H7 (cell line): ENCODE data around the gene SSR1. TPM values are rescaled to one million over a fixed set of nuclear protein-coding genes. Genes with fewer than 3 reads are reported as not detected.

Experiments used
- DNase-seq: peaks from one replicate; pipeline ENCODE4 v3.0.0; 2012
- H3K27me3 ChIP-seq: 2 replicates; pipeline ENCODE4 v1.6.0; 2011; ENCODE audit warnings: mild to moderate bottlenecking, low read length; ENCODE audit not compliant: control insufficient read depth, insufficient read depth
- H3K36me3 ChIP-seq: replicated peaks from 2 replicates; pipeline ENCODE4 v1.5.1; 2011; ENCODE audit warnings: low read length; ENCODE audit not compliant: control insufficient read depth, insufficient read depth
- H3K4me3 ChIP-seq: 2 replicates; pipeline ENCODE4 v1.5.1; 2011; ENCODE audit warnings: low read depth, mild to moderate bottlenecking, control low read depth, low read length, moderate library complexity; ENCODE audit not compliant: insufficient read depth
- total RNA-seq: library from RNA; depleted of rRNA; stranded (reverse); fragments of >200 nt; shearing (Covaris generic); gene quantifications from 2 replicates; pipeline ENCODE4 v1.2.3, GENCODE V29; 2014

Gene SSR1
- total RNA-seq, 1 experiment from 2014 or later, result 55.3 TPM

- H3K27me3 ChIP-seq, result no peaks in the 10 kb centered on the region
- H3K36me3 ChIP-seq, result peaks cover 2% of the 10 kb centered on the region; the same call in 1 of the 2 replicates
- DNase-seq, result no peak
- no peak overlapping the region for H3K4me3 ChIP-seq
Measured at GRCh38 chr6:7236306-7237209, 76.4 kb downstream of the SSR1 start.

DNA sequence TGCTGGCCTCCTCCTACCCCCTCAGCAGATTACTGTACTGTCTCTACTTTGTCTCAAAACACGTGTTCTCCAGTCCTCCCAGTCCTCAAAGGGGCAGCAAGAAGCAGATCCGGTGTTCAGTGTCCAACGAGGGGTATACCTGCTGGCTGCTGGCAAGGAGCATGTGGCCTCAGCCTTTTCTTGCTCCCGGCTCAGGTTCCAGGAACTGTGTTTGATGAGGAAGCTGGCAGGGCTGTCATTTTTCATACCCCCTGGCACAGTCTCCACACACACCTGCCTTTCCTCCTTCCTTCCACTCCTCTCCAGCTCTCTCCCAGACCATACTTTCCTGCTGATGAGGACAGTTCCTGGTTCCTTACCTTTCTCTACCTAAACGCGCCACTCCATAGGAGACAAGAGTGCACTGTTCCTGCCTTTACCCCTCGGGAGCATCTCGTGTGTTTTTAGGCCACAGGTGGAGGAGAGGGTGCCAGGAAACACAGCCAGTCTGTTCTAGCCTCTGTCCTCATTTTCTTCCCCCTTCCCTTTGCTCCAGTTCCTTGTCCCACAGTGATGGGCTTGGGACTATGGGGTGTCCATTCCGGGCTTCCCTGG lies 77.2 kb downstream of the SSR1 start:
- Histone ChIP-seq H3K4me3 (no peak overlapping the region), H3K27me3 (no peaks in the 10 kb centered on the region), H3K36me3 (peaks cover 2% of the 10 kb centered on the region; the same call in 1 of the 2 replicates)
- DNase-seq, result no peak

DNA sequence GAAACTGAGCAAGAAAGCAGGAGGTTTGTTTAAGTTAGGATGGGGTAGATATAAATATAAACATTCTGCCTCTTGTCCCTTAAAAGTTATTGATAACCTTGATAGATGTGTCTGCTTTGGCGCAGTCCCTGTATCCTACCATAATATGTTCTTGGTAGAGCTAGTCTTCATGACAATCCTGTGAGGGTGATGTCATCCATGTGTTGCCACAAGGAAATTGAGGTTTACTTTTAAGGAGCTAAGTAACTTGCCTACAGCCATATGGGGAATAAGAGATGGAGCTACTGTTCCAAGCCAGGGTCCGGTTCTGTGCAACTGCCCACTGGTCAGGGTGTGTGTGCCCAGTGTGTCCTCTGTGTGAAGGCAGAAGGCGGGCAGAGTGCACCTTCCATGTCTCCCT lies 78.5 kb downstream of the SSR1 start:
- Histone ChIP-seq H3K36me3 (peaks cover 2% of the 10 kb centered on the region), H3K4me3 (no peak overlapping the region), H3K27me3 (no peaks in the 10 kb centered on the region)
- no peak for DNase-seq

DNA sequence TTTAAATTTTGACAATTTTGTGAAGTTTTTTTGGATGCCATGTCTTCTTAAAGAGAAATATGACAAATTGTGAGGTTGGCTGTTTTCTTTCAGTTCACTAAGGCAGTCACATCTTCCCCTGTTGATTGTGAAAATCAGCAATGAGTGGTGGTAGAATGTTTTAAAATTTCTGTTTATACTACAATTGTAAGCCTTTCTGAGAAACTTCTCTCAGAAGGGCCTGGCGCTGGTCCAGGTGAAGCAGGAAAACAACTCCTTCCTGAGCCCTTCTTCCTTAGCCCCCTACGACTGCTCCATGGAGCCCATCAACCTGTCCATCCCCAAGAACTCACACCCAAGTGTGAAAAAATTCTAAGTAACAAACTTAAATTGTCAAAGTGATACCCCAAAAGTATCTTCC lies 80.6 kb downstream of the SSR1 start:
- H3K36me3 ChIP-seq, result peaks cover 3% of the 10 kb centered on the region
- no peaks in the 10 kb centered on the region for H3K27me3 ChIP-seq
- H3K4me3 ChIP-seq, result no peak overlapping the region
- no peak for DNase-seq

- no peak overlapping the region for H3K4me3 ChIP-seq
- no peak for DNase-seq
- H3K36me3 ChIP-seq, result peaks cover 6% of the 10 kb centered on the region
- H3K27me3 ChIP-seq, result no peaks in the 10 kb centered on the region
Measured at GRCh38 chr6:7230956-7231713, 81.9 kb downstream of the SSR1 start.

DNA sequence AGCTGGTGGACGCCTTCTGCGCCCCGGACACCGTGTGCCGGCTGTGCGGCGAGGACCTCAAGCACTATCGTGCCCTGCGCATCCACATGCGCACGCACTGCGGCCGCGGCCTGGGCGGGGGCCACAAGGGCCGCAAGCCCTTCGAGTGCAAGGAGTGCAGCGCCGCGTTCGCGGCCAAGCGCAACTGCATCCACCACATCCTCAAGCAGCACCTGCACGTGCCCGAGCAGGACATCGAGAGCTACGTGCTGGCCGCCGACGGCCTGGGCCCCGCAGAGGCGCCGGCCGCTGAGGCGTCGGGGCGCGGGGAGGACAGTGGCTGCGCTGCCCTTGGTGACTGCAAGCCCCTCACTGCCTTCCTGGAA lies 82.7 kb downstream of the SSR1 start:
- no peak overlapping the region for H3K4me3 ChIP-seq
- no peaks in the 10 kb centered on the region for H3K27me3 ChIP-seq
- no peak for DNase-seq
- H3K36me3 ChIP-seq, result peaks cover 6% of the 10 kb centered on the region

- Histone ChIP-seq H3K36me3 (peaks cover 6% of the 10 kb centered on the region), H3K27me3 (no peaks in the 10 kb centered on the region), H3K4me3 (no peak overlapping the region)
- DNase-seq, result peak; percentile 38
Measured at GRCh38 chr6:7229376-7230326, 83.3 kb downstream of the SSR1 start.

DNA sequence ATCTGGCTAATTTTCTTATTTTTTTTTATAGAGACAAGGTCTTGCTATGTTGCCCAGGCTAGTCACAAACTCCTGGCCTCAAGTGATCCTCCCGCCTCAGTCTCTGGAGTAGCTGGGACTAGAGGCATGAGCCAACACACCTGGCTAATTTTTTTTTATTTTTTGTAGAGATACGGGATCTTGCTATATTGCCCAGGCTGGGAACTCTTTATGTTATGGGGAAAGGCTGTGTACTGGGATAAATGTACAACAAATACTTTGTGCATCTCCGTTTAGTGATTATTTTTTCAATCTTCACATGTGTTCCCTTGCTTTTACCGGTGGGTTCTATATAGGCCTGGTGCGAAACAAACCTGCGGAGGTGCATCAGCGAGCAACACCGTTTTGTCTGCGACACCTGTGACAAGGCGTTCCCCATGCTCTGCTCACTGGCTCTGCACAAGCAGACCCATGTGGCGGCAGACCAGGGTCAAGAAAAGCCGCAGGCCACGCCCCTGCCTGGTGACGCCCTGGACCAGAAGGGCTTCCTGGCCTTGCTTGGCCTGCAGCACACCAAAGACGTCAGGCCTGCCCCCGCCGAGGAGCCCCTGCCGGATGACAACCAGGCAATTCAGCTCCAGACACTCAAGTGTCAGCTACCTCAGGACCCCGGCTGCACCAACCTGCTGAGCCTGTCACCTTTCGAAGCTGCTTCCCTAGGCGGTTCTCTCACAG lies 84.2 kb downstream of the SSR1 start:
- H3K4me3 ChIP-seq, result no peak overlapping the region
- no peaks in the 10 kb centered on the region for H3K27me3 ChIP-seq
- peak; percentile 36 for DNase-seq
- peaks cover 6% of the 10 kb centered on the region for H3K36me3 ChIP-seq

- DNase-seq, result peak; percentile 55
- Histone ChIP-seq H3K36me3 (peaks cover 6% of the 10 kb centered on the region), H3K4me3 (no peak overlapping the region), H3K27me3 (no peaks in the 10 kb centered on the region)
Measured at GRCh38 chr6:7224731-7225130, 88.3 kb downstream of the SSR1 start.

- no peak overlapping the region for H3K4me3 ChIP-seq
- H3K36me3 ChIP-seq, result peaks cover 3% of the 10 kb centered on the region
- H3K27me3 ChIP-seq, result no peaks in the 10 kb centered on the region
- DNase-seq, result no peak
Measured at GRCh38 chr6:7222197-7222596, 90.8 kb downstream of the SSR1 start.

DNA sequence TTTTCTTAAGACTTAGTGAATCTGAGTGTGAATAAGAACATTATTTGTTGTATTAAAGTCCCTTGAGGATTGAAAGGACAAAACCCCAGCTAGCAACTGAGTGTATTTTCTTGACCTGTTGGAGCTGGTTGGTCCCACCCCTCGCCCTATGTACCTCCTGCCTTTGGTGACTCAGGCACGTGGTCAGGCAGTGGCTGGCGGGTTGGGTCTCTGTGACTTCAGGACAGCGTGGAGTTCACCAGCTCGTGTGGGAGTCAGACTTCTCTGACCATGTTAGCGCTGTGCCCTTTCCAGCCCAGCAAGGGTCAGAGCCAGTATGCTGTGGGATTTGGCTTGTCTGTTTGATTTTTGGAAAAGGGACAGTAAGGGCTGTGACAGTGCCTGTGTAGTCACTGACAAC lies 93.7 kb downstream of the SSR1 start:
- Histone ChIP-seq H3K36me3 (peaks cover 3% of the 10 kb centered on the region), H3K4me3 (no peak overlapping the region), H3K27me3 (no peaks in the 10 kb centered on the region)
- no peak for DNase-seq

DNA sequence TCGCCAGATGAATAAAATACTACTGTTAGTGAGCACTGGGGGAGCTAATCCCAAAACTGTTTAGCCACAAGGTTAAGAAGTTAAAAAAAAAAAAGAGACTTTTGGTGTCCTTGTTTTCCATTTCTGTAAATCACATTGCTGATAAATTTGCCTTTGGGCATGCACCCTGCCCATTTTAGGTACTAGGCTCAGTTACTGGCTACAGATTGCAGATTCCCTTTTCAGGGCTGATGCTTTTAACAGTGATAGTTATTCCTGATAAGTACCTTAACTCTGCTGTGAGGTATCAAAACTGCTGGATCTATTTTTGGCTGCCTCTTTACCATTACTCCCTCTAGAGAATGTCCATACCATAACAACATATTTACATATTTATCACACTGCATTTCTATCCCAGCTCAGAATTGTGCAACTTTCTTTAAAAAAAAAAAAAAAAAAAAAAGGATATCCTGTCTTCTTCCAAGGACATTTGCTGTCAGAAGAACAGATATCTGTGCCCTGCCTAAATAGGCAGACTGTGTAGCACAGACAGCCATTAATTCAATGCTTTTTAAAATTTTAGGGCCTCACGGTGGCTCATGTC lies 94.5 kb downstream of the SSR1 start:
- H3K36me3 ChIP-seq, result peaks cover 7% of the 10 kb centered on the region
- H3K27me3 ChIP-seq, result no peaks in the 10 kb centered on the region
- H3K4me3 ChIP-seq, result no peak overlapping the region
- no peak for DNase-seq
